IMR-90 (cell line): ENCODE results near the gene ELMO1.

Experiments
- BHLHE40 ChIP-seq: fragments of 150-350 bp; IDR thresholded peaks from 2 replicates; pipeline ENCODE4 v1.6.1; 2016; ENCODE audit warnings: mild to moderate bottlenecking, low read depth, low read length
- CEBPB ChIP-seq: IDR thresholded peaks from 2 replicates; pipeline ENCODE4 v1.6.1; 2012; ENCODE audit warnings: low read depth, low read length, improper control_type of control experiment
- CHD1 ChIP-seq: IDR thresholded peaks from 2 replicates; pipeline ENCODE4 v1.6.1; 2012; ENCODE audit warnings: low read depth, low read length, improper control_type of control experiment
- CTCF ChIP-seq: conservative IDR thresholded peaks from 2 replicates; pipeline ENCODE4 v1.5.1; 2012; ENCODE audit warnings: mild to moderate bottlenecking, low read depth, low read length, improper control_type of control experiment
- ELK1 ChIP-seq: fragments of 150-350 bp; IDR thresholded peaks from 2 replicates; pipeline ENCODE4 v1.6.1; 2016; ENCODE audit warnings: low read depth, mild to moderate bottlenecking, low read length, moderate library complexity, borderline replicate concordance
- FOS ChIP-seq: fragments of 150-350 bp; IDR thresholded peaks from 2 replicates; pipeline ENCODE4 v1.6.1; 2016; ENCODE audit warnings: low read depth, low read length
- MAFK ChIP-seq: IDR thresholded peaks from 2 replicates; pipeline ENCODE4 v1.6.1; 2012; ENCODE audit warnings: low read depth, low read length, improper control_type of control experiment
- MXI1 ChIP-seq: IDR thresholded peaks from 2 replicates; pipeline ENCODE4 v1.6.1; 2012; ENCODE audit warnings: low read depth, mild to moderate bottlenecking, low read length, moderate library complexity, borderline replicate concordance
- POLR2A ChIP-seq: IDR thresholded peaks from 2 replicates; pipeline ENCODE4 v1.6.1; 2012; ENCODE audit warnings: mild to moderate bottlenecking, low read depth, low read length
- RAD21 ChIP-seq: IDR thresholded peaks from 2 replicates; pipeline ENCODE4 v1.6.1; 2012; ENCODE audit warnings: low read length, improper control_type of control experiment
- RCOR1 ChIP-seq: IDR thresholded peaks from 2 replicates; pipeline ENCODE4 v1.6.1; 2012; ENCODE audit warnings: mild to moderate bottlenecking, low read length, improper control_type of control experiment; ENCODE audit not compliant: insufficient replicate concordance
- RFX5 ChIP-seq: IDR thresholded peaks from 2 replicates; pipeline ENCODE4 v1.8.0; 2012; ENCODE audit warnings: low read depth, mild to moderate bottlenecking, low read length, moderate library complexity
- USF2 ChIP-seq: fragments of 150-350 bp; IDR thresholded peaks from 2 replicates; pipeline ENCODE4 v1.6.1; 2017; ENCODE audit warnings: mild to moderate bottlenecking, antibody characterized with exemption, low read length, low read depth

- TF ChIP-seq CTCF (no peak), POLR2A (no peak), MAFK (no peak), FOS (no peak), CHD1 (no peak), RFX5 (no peak), BHLHE40 (no peak), USF2 (no peak), RAD21 (no peak), RCOR1 (no peak), CEBPB (no peak), ELK1 (no peak), MXI1 (no peak)
Observed at GRCh38 chr7:37467002-37467401, 18.3 kb upstream of the ELMO1 start.
